SK-N-SH treated with all-trans-retinoic acid at 6 μM for 48 hours (cell line): ENCODE results near the gene YARS2.

ENCODE experiments used
- BACH2 ChIP-seq: fragments of 250-450 bp; sonication (Bioruptor Pico); IDR thresholded peaks from 2 replicates; pipeline ENCODE4 v1.9.0; 2021; ENCODE audit warnings: mild to moderate bottlenecking, borderline replicate concordance
- ESRRG ChIP-seq: fragments of 250-450 bp; sonication (Bioruptor Pico); IDR thresholded peaks from 2 replicates; pipeline ENCODE4 v1.6.1; 2021; ENCODE audit warnings: mild to moderate bottlenecking
- OSR1 ChIP-seq: fragments of 250-450 bp; sonication (Bioruptor Pico); IDR thresholded peaks from 2 replicates; pipeline ENCODE4 v1.8.0; 2022; ENCODE audit warnings: moderate library complexity, mild to moderate bottlenecking, inconsistent platforms
- PPARA ChIP-seq: fragments of 250-450 bp; sonication (Bioruptor Pico); IDR thresholded peaks from 2 replicates; pipeline ENCODE4 v1.5.0; 2020; ENCODE audit warnings: mild to moderate bottlenecking, borderline replicate concordance
- SNAI2 ChIP-seq: fragments of 250-450 bp; sonication (Bioruptor Pico); IDR thresholded peaks from 2 replicates; pipeline ENCODE4 v1.5.0; 2020; ENCODE audit warnings: mild to moderate bottlenecking, moderate library complexity
- TCF4 ChIP-seq: fragments of 250-450 bp; sonication (Bioruptor Pico); IDR thresholded peaks from 2 replicates; pipeline ENCODE4 v1.8.0; 2021; ENCODE audit warnings: mild to moderate bottlenecking, moderate library complexity, borderline replicate concordance
- TOX ChIP-seq: fragments of 250-450 bp; sonication (Bioruptor Pico); IDR thresholded peaks from 2 replicates; pipeline ENCODE4 v1.8.0; 2021; ENCODE audit warnings: mild to moderate bottlenecking, moderate library complexity, borderline replicate concordance
- ZC3H10 ChIP-seq: fragments of 250-450 bp; sonication (Bioruptor Pico); IDR thresholded peaks from 2 replicates; pipeline ENCODE4 v1.5.1; 2021; ENCODE audit warnings: mild to moderate bottlenecking, moderate library complexity
- ZFP3 ChIP-seq: fragments of 250-450 bp; sonication (Bioruptor Pico); IDR thresholded peaks from 2 replicates; pipeline ENCODE4 v1.5.0; 2020; ENCODE audit warnings: mild to moderate bottlenecking, moderate library complexity
- ZNF565 ChIP-seq: fragments of 450-650 bp; formaldehyde crosslinking; conservative IDR thresholded peaks from 2 replicates; pipeline ENCODE4 v1.5.0; 2020; ENCODE audit warnings: low read depth, mild to moderate bottlenecking, moderate library complexity
- ZNF70 ChIP-seq: fragments of 450-650 bp; formaldehyde crosslinking; IDR thresholded peaks from 2 replicates; pipeline ENCODE4 v1.5.0; 2020; ENCODE audit warnings: mild to moderate bottlenecking, moderate library complexity
- TF ChIP-seq, protein P1 (sequence below): fragments of 250-450 bp; sonication (Bioruptor Pico); IDR thresholded peaks from 2 replicates; pipeline ENCODE4 v1.5.1; 2021; ENCODE audit warnings: mild to moderate bottlenecking, moderate library complexity
- TF ChIP-seq, protein P2 (sequence below): fragments of 250-450 bp; sonication (Bioruptor Pico); IDR thresholded peaks from 2 replicates; pipeline ENCODE4 v1.5.1; 2020; ENCODE audit warnings: low read depth, mild to moderate bottlenecking, moderate library complexity
- TF ChIP-seq, protein P3 (sequence below): fragments of 250-450 bp; sonication (Bioruptor Pico); IDR thresholded peaks from 2 replicates; pipeline ENCODE4 v1.8.0; 2020; ENCODE audit warnings: mild to moderate bottlenecking, moderate library complexity, borderline replicate concordance

DNA sequence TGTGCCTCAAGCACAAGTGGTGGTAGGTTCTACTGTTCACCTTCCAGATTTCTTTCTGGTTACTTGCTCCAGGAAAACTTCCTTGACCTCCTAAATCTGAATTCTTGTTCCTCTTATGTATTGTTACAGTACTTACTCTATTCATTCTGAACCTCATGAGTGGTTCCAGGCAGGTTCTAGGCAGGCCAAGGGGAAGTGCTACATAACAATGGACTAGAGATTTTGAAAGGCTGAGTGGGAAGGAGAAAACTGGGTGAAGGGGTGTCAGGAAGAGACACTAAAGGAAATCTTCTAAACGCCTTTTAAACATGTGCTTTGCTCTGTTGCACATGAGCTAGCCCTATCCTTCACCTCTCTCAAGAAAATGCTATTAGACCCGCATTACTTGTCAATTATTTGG lies 1.6 kb downstream of the YARS2 start:
- TF ChIP-seq PPARA (CRISPR knock-in tag) (no peak), TCF4 (CRISPR knock-in tag) (no peak), TOX (CRISPR knock-in tag) (no peak), ZC3H10 (CRISPR knock-in tag) (no peak), ESRRG (no peak), SNAI2 (CRISPR knock-in tag) (no peak), BACH2 (no peak), ZNF565 (CRISPR knock-in tag) (no peak), OSR1 (CRISPR knock-in tag) (no peak), ZFP3 (CRISPR knock-in tag) (no peak), ZNF70 (CRISPR knock-in tag) (no peak)
- TF ChIP-seq, protein P1, sequence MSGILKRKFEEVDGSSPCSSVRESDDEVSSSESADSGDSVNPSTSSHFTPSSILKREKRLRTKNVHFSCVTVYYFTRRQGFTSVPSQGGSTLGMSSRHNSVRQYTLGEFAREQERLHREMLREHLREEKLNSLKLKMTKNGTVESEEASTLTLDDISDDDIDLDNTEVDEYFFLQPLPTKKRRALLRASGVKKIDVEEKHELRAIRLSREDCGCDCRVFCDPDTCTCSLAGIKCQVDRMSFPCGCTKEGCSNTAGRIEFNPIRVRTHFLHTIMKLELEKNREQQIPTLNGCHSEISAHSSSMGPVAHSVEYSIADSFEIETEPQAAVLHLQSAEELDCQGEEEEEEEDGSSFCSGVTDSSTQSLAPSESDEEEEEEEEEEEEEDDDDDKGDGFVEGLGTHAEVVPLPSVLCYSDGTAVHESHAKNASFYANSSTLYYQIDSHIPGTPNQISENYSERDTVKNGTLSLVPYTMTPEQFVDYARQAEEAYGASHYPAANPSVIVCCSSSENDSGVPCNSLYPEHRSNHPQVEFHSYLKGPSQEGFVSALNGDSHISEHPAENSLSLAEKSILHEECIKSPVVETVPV (CRISPR knock-in tag) = no peak
- TF ChIP-seq, protein P2, sequence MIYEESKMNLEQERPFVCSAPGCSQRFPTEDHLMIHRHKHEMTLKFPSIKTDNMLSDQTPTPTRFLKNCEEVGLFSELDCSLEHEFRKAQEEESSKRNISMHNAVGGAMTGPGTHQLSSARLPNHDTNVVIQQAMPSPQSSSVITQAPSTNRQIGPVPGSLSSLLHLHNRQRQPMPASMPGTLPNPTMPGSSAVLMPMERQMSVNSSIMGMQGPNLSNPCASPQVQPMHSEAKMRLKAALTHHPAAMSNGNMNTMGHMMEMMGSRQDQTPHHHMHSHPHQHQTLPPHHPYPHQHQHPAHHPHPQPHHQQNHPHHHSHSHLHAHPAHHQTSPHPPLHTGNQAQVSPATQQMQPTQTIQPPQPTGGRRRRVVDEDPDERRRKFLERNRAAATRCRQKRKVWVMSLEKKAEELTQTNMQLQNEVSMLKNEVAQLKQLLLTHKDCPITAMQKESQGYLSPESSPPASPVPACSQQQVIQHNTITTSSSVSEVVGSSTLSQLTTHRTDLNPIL = no peak
- TF ChIP-seq, protein P3, sequence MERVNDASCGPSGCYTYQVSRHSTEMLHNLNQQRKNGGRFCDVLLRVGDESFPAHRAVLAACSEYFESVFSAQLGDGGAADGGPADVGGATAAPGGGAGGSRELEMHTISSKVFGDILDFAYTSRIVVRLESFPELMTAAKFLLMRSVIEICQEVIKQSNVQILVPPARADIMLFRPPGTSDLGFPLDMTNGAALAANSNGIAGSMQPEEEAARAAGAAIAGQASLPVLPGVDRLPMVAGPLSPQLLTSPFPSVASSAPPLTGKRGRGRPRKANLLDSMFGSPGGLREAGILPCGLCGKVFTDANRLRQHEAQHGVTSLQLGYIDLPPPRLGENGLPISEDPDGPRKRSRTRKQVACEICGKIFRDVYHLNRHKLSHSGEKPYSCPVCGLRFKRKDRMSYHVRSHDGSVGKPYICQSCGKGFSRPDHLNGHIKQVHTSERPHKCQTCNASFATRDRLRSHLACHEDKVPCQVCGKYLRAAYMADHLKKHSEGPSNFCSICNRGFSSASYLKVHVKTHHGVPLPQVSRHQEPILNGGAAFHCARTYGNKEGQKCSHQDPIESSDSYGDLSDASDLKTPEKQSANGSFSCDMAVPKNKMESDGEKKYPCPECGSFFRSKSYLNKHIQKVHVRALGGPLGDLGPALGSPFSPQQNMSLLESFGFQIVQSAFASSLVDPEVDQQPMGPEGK (CRISPR knock-in tag) = no peak
